Type B pancreatic cell (in vitro differentiated cells): Measurements from ENCODE around the gene DRC3. TPM values are rescaled to one million over a fixed set of nuclear protein-coding genes. Genes with fewer than 3 reads are reported as not detected.

Source experiments
- DNase-seq: peaks from one replicate; pipeline ENCODE4 v3.0.0; 2021; ENCODE audit warnings: mixed read lengths; ENCODE audit not compliant: unreplicated experiment; ENCODE audit errors: extremely low spot score
- H3K27ac Mint-ChIP-seq: 2 replicates; pipeline ENCODE4 v1.8.0; 2021; ENCODE audit warnings: mild to moderate bottlenecking, mixed read lengths
- H3K27me3 Mint-ChIP-seq: 2 replicates; pipeline ENCODE4 v1.8.0; 2021; ENCODE audit warnings: mixed read lengths
- H3K36me3 Mint-ChIP-seq: 2 replicates; pipeline ENCODE4 v1.8.0; 2021; ENCODE audit warnings: mixed read lengths
- H3K4me1 Mint-ChIP-seq: one replicate; pipeline ENCODE4 v1.8.0; 2021; ENCODE audit warnings: mixed read lengths; ENCODE audit not compliant: unreplicated experiment
- H3K4me3 Mint-ChIP-seq: 2 replicates; pipeline ENCODE4 v1.8.0; 2021; ENCODE audit warnings: mild to moderate bottlenecking, mixed read lengths
- H3K9me3 Mint-ChIP-seq: 2 replicates; pipeline ENCODE4 v1.8.0; 2021; ENCODE audit warnings: mixed read lengths
- CTCF ChIP-seq: fragments of 200-600 bp; sonication (generic); conservative IDR thresholded peaks from 2 replicates; pipeline ENCODE4 v1.5.0; 2021; ENCODE audit warnings: antibody characterized with exemption, mild to moderate bottlenecking
- total RNA-seq: library from RNA; stranded (reverse); gene quantifications from 2 replicates; pipeline ENCODE4 v1.2.1, GENCODE V29; 2021; ENCODE audit warnings: low replicate concordance

The DRC3 gene
- total RNA-seq, 1 donor from 2014 or later: 8.9 TPM

- Mint-ChIP-seq H3K9me3 (no peaks in the 10 kb centered on the region), H3K27ac (peak overlapping the region; percentile 96), H3K27me3 (no peaks in the 10 kb centered on the region), H3K36me3 (no peaks in the 10 kb centered on the region), H3K4me1 (peaks cover 19% of the 10 kb centered on the region), H3K4me3 (peak overlapping the region; percentile 96)
- DNase-seq: no peak
- no peak for TF ChIP-seq CTCF
Observed at GRCh38 chr17:17972952-17973254, 241 bp downstream of the DRC3 start.

DNA sequence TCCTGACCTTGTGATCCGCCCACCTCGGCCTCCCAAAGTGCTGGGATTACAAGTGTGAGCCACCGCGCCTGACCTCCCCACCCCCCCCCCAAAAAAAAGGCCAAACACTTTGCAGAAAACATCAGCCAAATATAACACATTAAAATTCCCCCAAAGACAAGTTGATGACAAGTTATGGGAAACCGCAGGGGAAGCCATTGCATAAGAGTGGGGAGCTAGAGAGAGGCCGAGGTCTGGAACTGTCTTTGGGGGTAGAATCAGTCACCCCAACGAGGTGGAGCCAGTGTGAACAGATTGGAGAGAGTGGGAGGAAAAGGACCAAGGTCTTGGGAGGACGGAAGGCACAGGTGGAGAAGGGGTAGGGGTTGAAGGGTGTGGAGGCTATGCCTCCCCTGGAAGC lies 2.8 kb downstream of the DRC3 start:
- Mint-ChIP-seq H3K36me3 (no peaks in the 10 kb centered on the region), H3K4me1 (peaks cover 10% of the 10 kb centered on the region), H3K27ac (no peak overlapping the region), H3K27me3 (no peaks in the 10 kb centered on the region), H3K9me3 (no peaks in the 10 kb centered on the region), H3K4me3 (no peak overlapping the region)
- no peak for DNase-seq
- TF ChIP-seq CTCF: no peak

GRCh38 chr17:17976931-17977570 lies 4.4 kb downstream of the DRC3 start:
- no peak for DNase-seq

DNA sequence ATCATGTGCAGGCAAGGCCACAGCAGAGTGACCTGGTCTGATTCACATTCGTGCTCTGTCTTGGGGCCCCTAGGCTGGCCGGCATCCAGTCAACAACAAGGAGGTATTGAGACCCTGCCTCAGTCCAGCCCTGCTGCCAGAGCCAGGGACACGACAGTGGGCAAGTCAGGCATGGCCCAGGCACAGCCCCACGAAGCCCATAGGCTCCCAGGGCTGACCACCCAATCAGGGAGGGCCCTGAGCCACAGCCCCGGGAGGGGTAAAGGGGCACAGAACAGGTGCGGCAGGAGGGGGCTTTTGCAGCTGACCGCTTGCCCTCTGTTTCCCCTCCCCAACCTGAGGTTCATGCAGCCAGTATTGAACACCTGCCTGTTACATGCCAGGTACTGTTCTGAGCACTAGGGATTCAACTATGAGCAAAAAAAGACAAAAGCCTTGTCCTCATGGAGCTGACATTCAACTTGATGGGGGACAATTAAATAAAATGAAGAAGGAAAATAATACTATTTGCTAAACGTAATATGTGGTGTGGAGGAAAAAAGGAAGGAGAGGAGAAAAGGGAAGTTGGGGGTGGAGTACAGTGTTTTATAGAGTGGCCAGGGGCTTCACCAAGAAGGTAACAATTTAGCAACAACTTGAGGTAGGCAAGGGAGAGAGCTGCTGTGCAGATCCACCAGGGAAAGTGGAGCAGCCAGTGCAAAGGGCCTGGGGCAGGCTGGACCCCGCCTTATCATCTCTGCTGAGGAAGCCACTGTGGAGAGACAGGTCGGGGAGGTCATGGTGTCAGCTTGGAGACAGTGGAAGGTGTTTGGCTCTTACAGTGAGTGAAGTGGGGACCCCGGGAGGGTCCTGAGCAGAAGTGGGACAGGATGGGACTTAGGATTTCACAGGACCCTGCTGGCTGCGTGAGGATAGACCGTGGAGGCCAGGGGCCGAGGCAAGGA lies 6.1 kb downstream of the DRC3 start:
- DNase-seq: no peak
- no peak overlapping the region for H3K4me3 Mint-ChIP-seq
- peak overlapping the region; percentile 49 for H3K27ac Mint-ChIP-seq
- no peaks in the 10 kb centered on the region for H3K9me3 Mint-ChIP-seq
- no peak for TF ChIP-seq CTCF
- H3K36me3 Mint-ChIP-seq: no peaks in the 10 kb centered on the region
- H3K27me3 Mint-ChIP-seq: no peaks in the 10 kb centered on the region
- H3K4me1 Mint-ChIP-seq: peaks cover 4% of the 10 kb centered on the region

More at GRCh38 chr17:17976931-17977570, 4.4 kb downstream of the DRC3 start:
- no peak overlapping the region for H3K4me3 Mint-ChIP-seq
- no peaks in the 10 kb centered on the region for H3K36me3 Mint-ChIP-seq
- no peak overlapping the region for H3K27ac Mint-ChIP-seq
- no peaks in the 10 kb centered on the region for H3K9me3 Mint-ChIP-seq
- no peaks in the 10 kb centered on the region for H3K27me3 Mint-ChIP-seq
- TF ChIP-seq CTCF: no peak
- no peaks in the 10 kb centered on the region for H3K4me1 Mint-ChIP-seq

GRCh38 chr17:17979778-17980177 lies 7.1 kb downstream of the DRC3 start:
- Mint-ChIP-seq H3K27me3 (no peaks in the 10 kb centered on the region), H3K9me3 (no peaks in the 10 kb centered on the region), H3K27ac (no peak overlapping the region), H3K36me3 (no peaks in the 10 kb centered on the region), H3K4me1 (peaks cover 4% of the 10 kb centered on the region), H3K4me3 (no peak overlapping the region)
- DNase-seq: no peak
- no peak for TF ChIP-seq CTCF
